IPS DF 6.9 (cell line): ENCODE results near the gene MRGPRX3.

Experiments
- DNase-seq: peaks from one replicate; pipeline ENCODE4 v3.0.0-alpha.2; 2013; ENCODE audit warnings: low read depth, low spot score
- H3K27ac ChIP-seq: one replicate; pipeline ENCODE4 v1.5.1; 2013; ENCODE audit warnings: low read length, control low read depth
- H3K27me3 ChIP-seq: 2 replicates; pipeline ENCODE4 v1.6.1; 2013; ENCODE audit warnings: mild to moderate bottlenecking, low read length; ENCODE audit not compliant: control insufficient read depth, insufficient read depth
- H3K36me3 ChIP-seq: 2 replicates; pipeline ENCODE4 v1.6.1; 2013; ENCODE audit warnings: low read length; ENCODE audit not compliant: control insufficient read depth, insufficient read depth
- H3K4me1 ChIP-seq: 2 replicates; pipeline ENCODE4 v1.6.1; 2013; ENCODE audit warnings: low read length; ENCODE audit not compliant: control insufficient read depth, insufficient read depth
- H3K4me3 ChIP-seq: 2 replicates; pipeline ENCODE4 v1.5.1; 2013; ENCODE audit warnings: mild to moderate bottlenecking, low read length
- H3K9me3 ChIP-seq: 2 replicates; pipeline ENCODE4 v1.6.1; 2013; ENCODE audit warnings: low read length, inconsistent platforms; ENCODE audit not compliant: control insufficient read depth, insufficient read depth
- WGBS: extraction: QIAGEN DNeasy Blood & Tissue Kit; methylation state at CpG from one replicate; pipeline ENCODE4 v1.1.7; 2013; ENCODE audit warnings: mixed read lengths, missing lambda C conversion rate; ENCODE audit not compliant: insufficient read length, insufficient coverage; 5-methylcytosine and 5-hydroxymethylcytosine counted together

The MRGPRX3 gene

GRCh38 chr11:18132341-18132740 is at the start of gene MRGPRX3:
Gene MRGPRX3, plus strand, starts transcription at chr11:18132571. Its CDS starts 4,632 bp downstream, at chr11:18137203.
- H3K27ac ChIP-seq, result no peak within 1 kb of the TSS
- H3K4me1 ChIP-seq, result no peaks in the 10 kb centered on the region
- no peak within 1 kb of the TSS for H3K4me3 ChIP-seq
- H3K36me3 ChIP-seq, result no peaks in the 10 kb centered on the region
- WGBS, result no CpG with 5 or more reads among the region's 3 CpGs
- no peaks in the 10 kb centered on the region for H3K27me3 ChIP-seq
- DNase-seq, result no peak
- H3K9me3 ChIP-seq, result no peaks in the 10 kb centered on the region

GRCh38 chr11:18088366-18088765 is 44.0 kb upstream of the MRGPRX3 start:
- DNase-seq, result no peak
- H3K27ac ChIP-seq, result no peak overlapping the region
- H3K9me3 ChIP-seq, result no peaks in the 10 kb centered on the region
- H3K36me3 ChIP-seq, result peaks cover 11% of the 10 kb centered on the region
- H3K27me3 ChIP-seq, result no peaks in the 10 kb centered on the region
- WGBS, result no CpG with 5 or more reads among the region's 2 CpGs
- H3K4me3 ChIP-seq, result no peak overlapping the region
- H3K4me1 ChIP-seq, result no peaks in the 10 kb centered on the region

GRCh38 chr11:18088966-18089365 is 43.4 kb upstream of the MRGPRX3 start:
- H3K27ac ChIP-seq, result no peak overlapping the region
- no peaks in the 10 kb centered on the region for H3K4me1 ChIP-seq
- no peak overlapping the region for H3K4me3 ChIP-seq
- whole genome bisulfite sequencing, result no CpG with 5 or more reads among the region's 3 CpGs
- no peaks in the 10 kb centered on the region for H3K27me3 ChIP-seq
- H3K36me3 ChIP-seq, result peaks cover 14% of the 10 kb centered on the region
- no peak for DNase-seq
- H3K9me3 ChIP-seq, result no peaks in the 10 kb centered on the region

- Histone ChIP-seq H3K4me3 (no peak overlapping the region), H3K27ac (no peak overlapping the region), H3K36me3 (peaks cover 21% of the 10 kb centered on the region; the same call in 1 of the 2 replicates), H3K4me1 (no peaks in the 10 kb centered on the region), H3K27me3 (no peaks in the 10 kb centered on the region), H3K9me3 (no peaks in the 10 kb centered on the region)
- no peak for DNase-seq
- no CpG with 5 or more reads among the region's 2 CpGs for WGBS
Measured at GRCh38 chr11:18091731-18092130, 40.6 kb upstream of the MRGPRX3 start.

- Histone ChIP-seq H3K9me3 (no peaks in the 10 kb centered on the region), H3K4me3 (no peak overlapping the region), H3K4me1 (no peaks in the 10 kb centered on the region), H3K27ac (no peak overlapping the region), H3K36me3 (peaks cover 17% of the 10 kb centered on the region; the same call in 1 of the 2 replicates), H3K27me3 (no peaks in the 10 kb centered on the region)
- DNase-seq, result no peak
Measured at GRCh38 chr11:18093959-18094358, 38.4 kb upstream of the MRGPRX3 start.

GRCh38 chr11:18100926-18101656 is 31.3 kb upstream of the MRGPRX3 start:
- WGBS, result no CpG with 5 or more reads among the region's 6 CpGs
- Histone ChIP-seq H3K4me3 (no peak overlapping the region), H3K9me3 (no peaks in the 10 kb centered on the region), H3K27ac (no peak overlapping the region), H3K4me1 (no peaks in the 10 kb centered on the region), H3K36me3 (peaks cover 3% of the 10 kb centered on the region; the same call in 1 of the 2 replicates), H3K27me3 (no peaks in the 10 kb centered on the region)
- no peak for DNase-seq

- Histone ChIP-seq H3K4me3 (peak overlapping the region; percentile 70), H3K4me1 (no peaks in the 10 kb centered on the region), H3K36me3 (peaks cover 3% of the 10 kb centered on the region; the same call in 1 of the 2 replicates), H3K9me3 (no peaks in the 10 kb centered on the region), H3K27ac (no peak overlapping the region), H3K27me3 (no peaks in the 10 kb centered on the region)
- no CpG with 5 or more reads among the region's 29 CpGs for WGBS
- DNase-seq, result no peak
Measured at GRCh38 chr11:18105086-18105801, 27.1 kb upstream of the MRGPRX3 start.

- peak within 1 kb of the TSS; percentile 70 for H3K4me3 ChIP-seq
- WGBS, result no CpG with 5 or more reads among the region's 48 CpGs
- no peaks in the 10 kb centered on the region for H3K27me3 ChIP-seq
- H3K36me3 ChIP-seq, result peaks cover 3% of the 10 kb centered on the region; the same call in 1 of the 2 replicates
- no peaks in the 10 kb centered on the region for H3K9me3 ChIP-seq
- peak; percentile 66 for DNase-seq
- H3K4me1 ChIP-seq, result no peaks in the 10 kb centered on the region
- H3K27ac ChIP-seq, result no peak within 1 kb of the TSS
Measured at GRCh38 chr11:18105802-18106574, 26.4 kb upstream of the MRGPRX3 start, which contains the start of gene SAAL1. Gene SAAL1, minus strand, starts transcription at chr11:18106082. Its CDS starts 41 bp downstream, at chr11:18106041.

GRCh38 chr11:18106688-18107087 is 25.7 kb upstream of the MRGPRX3 start:
- Histone ChIP-seq H3K36me3 (peaks cover 3% of the 10 kb centered on the region; the same call in 1 of the 2 replicates), H3K4me1 (no peaks in the 10 kb centered on the region), H3K27me3 (no peaks in the 10 kb centered on the region), H3K27ac (no peak overlapping the region), H3K4me3 (no peak overlapping the region), H3K9me3 (no peaks in the 10 kb centered on the region)
- no peak for DNase-seq
- no CpG with 5 or more reads among the region's 9 CpGs for WGBS

GRCh38 chr11:18108254-18108653 is 24.1 kb upstream of the MRGPRX3 start:
- Histone ChIP-seq H3K27me3 (no peaks in the 10 kb centered on the region), H3K4me3 (no peak overlapping the region), H3K9me3 (no peaks in the 10 kb centered on the region), H3K27ac (no peak overlapping the region), H3K36me3 (peaks cover 3% of the 10 kb centered on the region; the same call in 1 of the 2 replicates), H3K4me1 (no peaks in the 10 kb centered on the region)
- DNase-seq, result no peak
- 100% methylated on average over 1 of the region's 3 CpGs for WGBS
